Activated T-helper 2 cell treated with anti-CD3 and anti-CD28 coated beads, Interferon-gamma antibody, Interleukin-2, Interleukin-4, amounts not matched to agents 10 μg/mL and 5 μg/mL and 100 μg/mL, durations not matched to agents 14 hours and 24 hours and 36 hours (primary cell): ENCODE measurements around the gene SDK2. TPM values are rescaled to one million over a fixed set of nuclear protein-coding genes. Genes with fewer than 3 reads are reported as not detected.
"Not testable (repeated sequence)": the region's sequence is repeated elsewhere in the genome, so short reads cannot be mapped to it uniquely, and the experiment has no call there.

Experiments used
- DNase-seq: peaks from one replicate; pipeline ENCODE4 v3.0.0; 2021; ENCODE audit warnings: low spot score
- H3K27ac Mint-ChIP-seq: one replicate; pipeline ENCODE4 v1.8.0; 2021; ENCODE audit warnings: mixed read lengths
- H3K27me3 Mint-ChIP-seq: one replicate; pipeline ENCODE4 v1.8.0; 2021; ENCODE audit warnings: low read depth, mixed read lengths
- H3K36me3 Mint-ChIP-seq: one replicate; pipeline ENCODE4 v1.8.0; 2021; ENCODE audit warnings: low read depth, mixed read lengths
- H3K4me1 Mint-ChIP-seq: one replicate; pipeline ENCODE4 v1.8.0; 2021; ENCODE audit warnings: low read depth, mixed read lengths
- H3K4me3 Mint-ChIP-seq: one replicate; pipeline ENCODE4 v1.8.0; 2021; ENCODE audit warnings: low read depth, mild to moderate bottlenecking, moderate library complexity, mixed read lengths
- H3K9me3 Mint-ChIP-seq: one replicate; pipeline ENCODE4 v1.8.0; 2021; ENCODE audit warnings: mixed read lengths
- intact Hi-C: fragments of 100-400 bp; cut with micrococcal nuclease; formaldehyde crosslinking; loops from one replicate; pipeline ENCODE4 v1.15.1; 2023
- total RNA-seq: library from RNA; stranded (reverse); gene quantifications from 2 replicates; pipeline ENCODE4 v1.2.3, GENCODE V29; 2022

Gene SDK2
- total RNA-seq, 1 donor from 2014 or later = 0.07 TPM

DNA sequence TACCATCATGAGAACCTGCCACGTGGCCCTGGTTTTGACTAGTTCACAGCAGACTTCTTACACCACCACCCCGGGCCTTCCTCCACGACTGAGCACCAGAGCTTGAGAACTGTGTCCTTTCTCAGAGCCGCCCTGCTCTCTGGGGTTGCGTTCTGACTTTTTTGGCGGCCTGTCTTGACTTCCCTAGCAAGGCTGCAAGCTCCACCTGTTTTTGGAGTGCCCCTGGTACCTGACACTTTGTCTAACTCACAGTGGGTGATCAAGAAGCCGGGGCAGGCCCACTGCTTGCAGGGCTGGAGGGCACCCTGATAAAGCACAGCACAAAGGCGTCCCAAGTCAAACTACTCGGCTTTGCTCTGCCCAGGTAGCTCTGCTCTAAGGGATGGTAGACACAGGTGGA, 154.3 kb downstream of the SDK2 start:
- Mint-ChIP-seq H3K4me1 (no peaks in the 10 kb centered on the region), H3K36me3 (no peaks in the 10 kb centered on the region), H3K9me3 (peaks cover 4% of the 10 kb centered on the region), H3K27me3 (no peaks in the 10 kb centered on the region), H3K4me3 (no peak overlapping the region), H3K27ac (no peak overlapping the region)
- intact Hi-C loops = no loop called here
- DNase-seq = no peak

DNA sequence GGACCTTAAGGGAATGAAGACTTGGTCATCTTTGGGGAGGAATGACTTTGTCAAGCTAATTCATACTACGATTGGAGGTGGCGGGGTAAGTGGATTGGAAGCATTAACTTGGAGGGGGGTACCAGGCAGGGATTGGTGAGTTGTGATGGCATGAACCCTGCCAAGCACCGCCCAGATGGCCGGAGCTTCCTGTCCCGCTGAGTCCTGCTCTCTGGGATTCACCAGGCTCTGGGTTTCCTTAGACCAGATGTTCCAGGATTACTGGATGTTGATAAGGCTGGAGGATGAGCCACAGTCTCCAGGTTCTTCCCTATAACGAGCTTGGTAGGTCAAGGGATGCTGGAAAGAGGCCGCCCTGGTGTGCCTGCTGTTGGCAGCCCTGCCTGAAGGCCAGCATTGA, 154.9 kb downstream of the SDK2 start:
- no peaks in the 10 kb centered on the region for H3K27me3 Mint-ChIP-seq
- no peak overlapping the region for H3K27ac Mint-ChIP-seq
- DNase-seq = no peak
- no peaks in the 10 kb centered on the region for H3K36me3 Mint-ChIP-seq
- H3K4me1 Mint-ChIP-seq = no peaks in the 10 kb centered on the region
- intact Hi-C loops = no loop called here
- H3K9me3 Mint-ChIP-seq = peaks cover 8% of the 10 kb centered on the region
- H3K4me3 Mint-ChIP-seq = no peak overlapping the region

DNA sequence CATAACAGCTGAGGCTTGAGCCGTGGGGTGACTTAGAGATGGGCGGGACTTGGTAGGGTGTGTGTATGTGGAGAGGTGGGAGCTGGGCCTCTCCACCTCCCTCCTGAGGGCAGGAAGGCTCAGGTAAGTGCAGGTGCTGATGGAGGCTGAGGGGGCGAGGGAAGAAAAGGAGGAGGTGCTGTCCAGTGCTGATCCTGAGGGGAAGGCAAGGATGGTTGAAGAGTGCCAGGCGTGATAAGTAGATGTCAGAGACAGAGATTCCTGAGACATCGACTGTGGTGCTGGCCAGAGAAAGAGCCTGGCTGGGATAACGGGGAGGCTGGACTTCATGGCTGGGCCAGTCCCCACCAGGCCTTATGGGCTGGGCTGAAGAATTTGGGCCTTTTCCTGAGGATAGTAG, 159.1 kb downstream of the SDK2 start:
- H3K36me3 Mint-ChIP-seq = no peaks in the 10 kb centered on the region
- H3K27ac Mint-ChIP-seq = no peak overlapping the region
- H3K4me3 Mint-ChIP-seq = no peak overlapping the region
- intact Hi-C loops = no loop called here
- H3K9me3 Mint-ChIP-seq = peaks cover 8% of the 10 kb centered on the region
- no peaks in the 10 kb centered on the region for H3K4me1 Mint-ChIP-seq
- no peaks in the 10 kb centered on the region for H3K27me3 Mint-ChIP-seq
- no peak for DNase-seq

DNA sequence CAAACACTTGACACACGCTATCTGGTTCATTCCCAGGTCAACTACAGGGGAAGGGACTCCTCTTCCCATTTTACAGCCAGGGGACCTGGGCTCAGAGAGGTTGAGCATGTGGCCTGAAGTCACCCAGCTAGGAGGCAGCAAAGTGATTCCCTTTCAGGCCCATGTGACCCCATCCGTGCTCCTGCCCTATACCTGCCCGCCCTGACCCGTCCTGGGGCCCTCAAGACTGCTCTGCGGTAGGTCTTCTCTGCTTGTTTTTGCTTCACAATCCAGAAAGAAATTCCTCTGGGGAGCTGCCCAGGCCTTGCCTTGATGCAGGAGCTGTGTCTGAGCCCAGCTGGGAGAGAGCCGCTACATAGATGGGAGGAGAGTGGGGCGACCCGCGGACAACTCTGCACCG, 161.4 kb downstream of the SDK2 start:
- no peak overlapping the region for H3K4me3 Mint-ChIP-seq
- peaks cover 8% of the 10 kb centered on the region for H3K9me3 Mint-ChIP-seq
- H3K27me3 Mint-ChIP-seq = no peaks in the 10 kb centered on the region
- H3K27ac Mint-ChIP-seq = no peak overlapping the region
- intact Hi-C loops = no loop called here
- DNase-seq = no peak
- H3K36me3 Mint-ChIP-seq = no peaks in the 10 kb centered on the region
- no peaks in the 10 kb centered on the region for H3K4me1 Mint-ChIP-seq

DNA sequence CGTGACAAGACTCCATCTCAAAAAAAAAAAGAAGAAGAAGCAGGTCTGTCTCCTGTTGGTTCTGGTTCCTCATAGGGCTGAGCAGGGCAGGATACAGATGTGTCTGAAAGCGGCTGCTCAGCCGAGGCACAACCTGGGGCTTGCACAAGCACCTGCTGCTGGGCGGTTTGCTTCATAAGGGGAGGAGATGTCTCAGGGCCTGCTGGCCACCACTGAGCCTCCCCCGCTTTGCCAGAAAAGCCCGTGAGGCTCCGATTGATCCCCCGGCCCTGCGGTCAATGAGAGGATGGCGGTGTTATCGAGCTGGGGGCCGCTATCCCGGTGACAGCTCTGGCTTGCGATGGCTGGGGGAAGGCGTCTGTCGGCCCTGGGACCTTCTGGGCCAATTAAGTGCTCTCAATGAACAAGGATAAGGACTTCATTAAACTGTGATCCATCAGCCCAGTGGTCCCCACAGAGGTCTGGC, 162.0 kb downstream of the SDK2 start:
- no peak for DNase-seq
- no peaks in the 10 kb centered on the region for H3K36me3 Mint-ChIP-seq
- H3K27ac Mint-ChIP-seq = no peak overlapping the region
- H3K4me1 Mint-ChIP-seq = no peaks in the 10 kb centered on the region
- H3K9me3 Mint-ChIP-seq = peaks cover 8% of the 10 kb centered on the region
- no peak overlapping the region for H3K4me3 Mint-ChIP-seq
- intact Hi-C loops = no loop called here
- H3K27me3 Mint-ChIP-seq = no peaks in the 10 kb centered on the region

DNA sequence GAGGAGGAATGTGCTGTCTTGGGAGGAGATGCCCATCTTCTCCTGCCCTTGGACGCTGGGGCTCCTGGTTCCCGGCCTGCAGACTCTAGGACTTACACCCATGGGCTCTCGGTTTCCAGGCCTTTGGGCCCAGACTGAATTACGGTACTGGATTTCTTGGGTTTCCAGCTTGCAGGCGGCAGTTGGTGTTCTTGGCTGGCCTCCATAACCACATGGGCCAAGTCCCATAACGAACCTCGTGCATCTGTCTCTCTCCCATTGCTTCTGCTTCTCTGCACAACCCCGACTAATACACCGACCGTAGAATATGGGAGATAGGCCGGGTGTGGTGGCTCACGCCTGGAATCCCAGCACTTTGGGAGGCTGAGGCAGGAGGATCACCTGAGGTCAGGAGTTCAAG, 162.6 kb downstream of the SDK2 start:
- DNase-seq = no peak
- Mint-ChIP-seq H3K4me1 (no peaks in the 10 kb centered on the region), H3K9me3 (peaks cover 8% of the 10 kb centered on the region), H3K27ac (no peak overlapping the region), H3K4me3 (no peak overlapping the region), H3K27me3 (no peaks in the 10 kb centered on the region), H3K36me3 (no peaks in the 10 kb centered on the region)
- intact Hi-C loops = no loop called here

DNA sequence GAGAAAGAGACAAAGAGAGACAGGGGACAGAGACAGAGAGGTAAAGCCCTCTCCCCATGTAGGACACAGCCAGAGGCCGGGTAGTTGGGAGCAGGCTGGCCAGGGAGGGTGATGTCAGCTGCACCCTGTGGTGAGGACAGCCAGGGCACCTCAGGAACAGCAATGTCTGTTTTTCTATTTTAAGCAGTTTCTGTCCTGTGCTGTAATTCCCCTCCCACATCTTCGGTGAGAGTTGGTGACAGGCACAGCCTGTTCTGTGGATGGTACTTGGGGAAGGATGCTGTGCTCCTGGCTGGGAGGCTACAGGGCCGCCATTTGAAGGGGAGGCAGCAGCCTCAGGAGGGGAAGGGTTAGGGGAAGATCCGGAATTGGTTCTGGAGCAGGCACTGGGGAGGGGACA, 163.5 kb downstream of the SDK2 start:
- Mint-ChIP-seq H3K36me3 (no peaks in the 10 kb centered on the region), H3K27ac (no peak overlapping the region), H3K4me1 (no peaks in the 10 kb centered on the region), H3K9me3 (peaks cover 8% of the 10 kb centered on the region), H3K27me3 (no peaks in the 10 kb centered on the region), H3K4me3 (no peak overlapping the region)
- intact Hi-C loops = no loop called here
- no peak for DNase-seq

DNA sequence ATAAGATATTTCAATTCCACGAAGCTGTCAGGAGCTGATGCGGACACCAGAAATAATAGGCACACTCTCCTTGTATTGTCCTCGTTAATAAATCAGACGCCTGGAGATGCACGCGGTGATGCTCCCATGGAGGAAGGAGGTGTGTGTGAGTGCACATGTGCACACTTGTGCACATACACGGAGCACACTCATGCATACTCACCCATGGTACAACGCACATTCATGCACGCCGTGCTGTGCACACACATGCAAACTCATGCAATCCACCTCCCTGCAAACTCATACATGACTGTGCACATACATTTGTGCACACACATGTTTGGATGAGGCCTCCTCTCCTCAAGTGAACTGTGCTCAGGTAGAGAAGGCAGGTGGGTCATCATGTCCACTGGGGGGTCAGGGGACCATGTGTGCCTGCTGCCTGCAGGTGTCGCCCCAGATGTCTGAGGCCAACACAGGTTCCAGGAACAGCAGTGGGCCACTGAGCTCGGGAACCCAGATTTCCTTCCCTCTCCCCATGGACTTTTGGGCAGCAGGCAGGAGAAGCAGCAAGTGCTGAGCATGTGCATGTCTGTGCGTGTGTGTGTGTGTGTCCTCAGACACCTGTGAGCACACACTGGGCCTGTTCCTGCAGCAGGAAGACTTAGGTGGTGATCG, 165.3 kb downstream of the SDK2 start:
- Mint-ChIP-seq H3K36me3 (no peaks in the 10 kb centered on the region), H3K4me3 (no peak overlapping the region), H3K9me3 (no peaks in the 10 kb centered on the region), H3K27ac (no peak overlapping the region), H3K27me3 (peaks cover 5% of the 10 kb centered on the region), H3K4me1 (no peaks in the 10 kb centered on the region)
- intact Hi-C loops = no loop called here
- DNase-seq = no peak

DNA sequence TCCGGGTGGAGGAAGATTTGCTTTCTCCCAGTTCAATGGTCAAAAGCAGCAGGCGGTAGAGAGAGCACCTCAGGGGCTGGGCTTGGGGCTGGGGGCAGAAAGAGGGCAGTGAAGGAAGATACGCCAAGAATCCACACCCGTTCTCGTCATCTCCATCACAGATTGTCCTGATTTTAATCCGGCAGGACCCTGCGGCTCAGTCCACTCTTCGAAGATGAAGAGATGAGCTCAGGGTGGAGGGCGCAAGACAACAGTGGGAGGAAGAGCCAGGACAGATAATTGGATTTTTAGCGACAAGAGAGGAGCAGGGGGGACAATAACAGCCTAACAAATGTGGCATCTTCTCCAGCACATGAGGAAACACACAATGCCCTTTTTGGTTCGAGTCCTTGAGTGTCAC, 165.9 kb downstream of the SDK2 start:
- Mint-ChIP-seq H3K27ac (no peak overlapping the region), H3K4me3 (no peak overlapping the region), H3K36me3 (no peaks in the 10 kb centered on the region), H3K27me3 (peaks cover 5% of the 10 kb centered on the region), H3K4me1 (no peaks in the 10 kb centered on the region), H3K9me3 (no peaks in the 10 kb centered on the region)
- DNase-seq = no peak
- intact Hi-C loops = no loop called here

DNA sequence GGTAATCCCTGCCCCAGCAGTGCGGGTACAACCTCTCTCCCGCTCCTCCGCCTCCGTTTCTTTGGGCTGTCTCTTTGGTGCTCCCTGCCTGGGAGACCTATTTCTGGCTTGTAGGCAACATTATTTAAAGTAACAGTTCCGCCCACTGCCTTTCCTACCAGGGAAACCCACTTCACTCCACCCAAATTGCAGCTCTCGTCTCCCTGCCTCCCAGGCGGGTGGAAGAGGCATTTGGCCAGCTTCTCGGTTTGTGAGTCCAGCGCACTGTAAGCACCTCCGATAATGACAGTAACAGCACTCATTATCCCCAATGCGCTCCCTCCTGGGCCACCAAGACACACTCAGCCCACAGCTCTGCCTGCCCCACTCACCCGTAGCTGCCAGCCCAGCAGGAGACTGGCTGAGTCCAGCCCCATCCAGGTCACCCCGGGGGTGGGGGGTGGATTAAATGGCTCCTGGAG, 167.3 kb downstream of the SDK2 start:
- intact Hi-C loops = no loop called here
- no peak for DNase-seq
- H3K4me1 Mint-ChIP-seq = no peaks in the 10 kb centered on the region
- no peak overlapping the region for H3K27ac Mint-ChIP-seq
- no peak overlapping the region for H3K4me3 Mint-ChIP-seq
- no peaks in the 10 kb centered on the region for H3K36me3 Mint-ChIP-seq
- no peaks in the 10 kb centered on the region for H3K9me3 Mint-ChIP-seq
- peaks cover 5% of the 10 kb centered on the region for H3K27me3 Mint-ChIP-seq

DNA sequence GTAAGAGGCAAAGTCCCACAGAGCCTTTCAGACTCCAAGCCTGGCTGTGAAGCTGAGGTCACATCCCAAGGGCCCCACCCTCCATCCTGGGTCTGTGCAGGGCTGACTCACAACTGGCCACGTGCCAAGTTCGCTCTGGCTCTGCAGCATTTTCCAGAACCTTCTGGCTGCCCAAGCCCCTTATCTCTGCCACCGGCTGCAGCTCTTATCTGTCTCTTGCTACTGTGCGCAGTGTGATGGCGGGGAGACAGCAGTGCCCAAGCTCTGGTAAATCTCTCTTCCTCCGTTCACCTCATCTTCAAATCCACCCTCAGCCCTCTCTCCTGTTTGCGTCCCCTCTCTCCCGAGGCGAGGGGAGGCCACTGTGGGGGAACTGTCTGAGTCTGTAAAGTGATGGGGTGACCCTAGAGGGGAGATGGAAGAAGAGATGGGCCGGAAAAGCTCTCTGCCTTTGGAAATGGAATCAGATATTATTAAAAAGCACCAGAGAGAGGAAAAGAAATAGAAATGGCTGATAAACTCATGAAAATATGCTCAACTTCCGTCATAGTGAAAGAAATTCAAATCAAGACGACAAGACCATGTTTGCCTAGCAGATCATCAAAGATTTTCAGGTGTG, 169.8 kb downstream of the SDK2 start:
- Mint-ChIP-seq H3K36me3 (no peaks in the 10 kb centered on the region), H3K27ac (no peak overlapping the region), H3K4me3 (no peak overlapping the region), H3K4me1 (no peaks in the 10 kb centered on the region), H3K27me3 (peaks cover 5% of the 10 kb centered on the region), H3K9me3 (no peaks in the 10 kb centered on the region)
- DNase-seq = no peak
- intact Hi-C loops = no loop called here

DNA sequence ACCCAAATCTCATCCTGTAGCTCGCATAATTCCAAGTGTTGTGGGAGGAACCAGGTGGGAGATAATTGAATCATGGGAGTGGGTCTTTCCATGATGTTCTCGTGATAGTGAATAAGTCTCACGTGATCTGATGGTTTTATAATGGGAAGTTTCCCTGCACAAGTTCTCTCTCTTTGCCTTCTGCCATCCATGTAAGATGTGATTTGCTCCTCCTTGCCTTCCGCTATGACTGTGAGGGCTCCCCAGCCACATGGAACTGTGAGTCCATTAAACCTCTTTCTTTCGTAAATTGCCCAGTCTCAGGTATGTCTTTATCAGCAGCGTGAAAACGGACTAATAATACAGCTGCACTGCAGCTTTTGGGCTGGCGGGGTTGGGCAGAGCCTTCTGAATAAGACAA, 171.5 kb downstream of the SDK2 start:
- H3K9me3 Mint-ChIP-seq, intact Hi-C loops, H3K27ac Mint-ChIP-seq, H3K36me3 Mint-ChIP-seq, DNase-seq, H3K27me3 Mint-ChIP-seq, H3K4me1 Mint-ChIP-seq, H3K4me3 Mint-ChIP-seq: not testable (repeated sequence)

DNA sequence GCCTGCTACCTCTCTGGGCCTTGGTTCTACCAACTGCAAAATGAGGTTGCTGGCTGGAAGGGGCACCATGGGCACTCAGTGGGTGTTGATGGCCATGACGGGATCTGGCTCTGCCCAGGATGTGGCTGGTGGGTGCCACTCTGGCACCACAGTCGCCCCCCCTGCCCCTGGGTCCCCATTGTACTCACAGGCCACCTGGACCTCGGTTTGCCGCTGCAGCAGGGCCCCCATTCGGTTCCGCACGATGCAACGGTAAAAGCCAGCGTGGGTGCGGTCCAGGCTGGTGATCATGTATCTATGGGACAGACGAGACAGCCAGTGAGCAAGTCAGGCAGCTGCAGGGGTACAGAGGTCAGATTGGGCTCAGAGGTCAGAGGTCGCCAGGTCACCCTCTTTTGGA, 172.3 kb downstream of the SDK2 start:
- Mint-ChIP-seq H3K4me3 (no peak overlapping the region), H3K27me3 (peaks cover 5% of the 10 kb centered on the region), H3K9me3 (no peaks in the 10 kb centered on the region), H3K4me1 (no peaks in the 10 kb centered on the region), H3K36me3 (no peaks in the 10 kb centered on the region), H3K27ac (no peak overlapping the region)
- intact Hi-C loops = no loop called here
- DNase-seq = no peak
